Adipocyte (in vitro differentiated cells): ENCODE measurements around the gene PI16.
A peak's percentile ranks its signal among the peaks of the same experiment; 100 is the strongest.

Experiments
- DNase-seq: peaks from one replicate; pipeline ENCODE4 v3.0.0-alpha.2; 2015; ENCODE audit warnings: low read depth
- H3K27me3 ChIP-seq: replicated peaks from 2 replicates; pipeline ENCODE4 v1.7.0; 2013; ENCODE audit warnings: mild to moderate bottlenecking, low read length, moderate library complexity; ENCODE audit not compliant: control insufficient read depth, insufficient read depth
- H3K36me3 ChIP-seq: 2 replicates; pipeline ENCODE4 v1.7.0; 2013; ENCODE audit warnings: low read length, mild to moderate bottlenecking, moderate library complexity; ENCODE audit not compliant: control insufficient read depth, insufficient read depth, severe bottlenecking
- H3K4me1 ChIP-seq: 2 replicates; pipeline ENCODE4 v1.7.0; 2013; ENCODE audit warnings: mild to moderate bottlenecking, low read length, moderate library complexity; ENCODE audit not compliant: control insufficient read depth, insufficient read depth
- H3K4me3 ChIP-seq: 2 replicates; pipeline ENCODE4 v1.7.0; 2013; ENCODE audit warnings: mild to moderate bottlenecking, low read length, moderate library complexity
- H3K9ac ChIP-seq: 2 replicates; pipeline ENCODE4 v1.7.0; 2013; ENCODE audit warnings: mild to moderate bottlenecking, low read length, moderate library complexity
- H3K9me3 ChIP-seq: 2 replicates; pipeline ENCODE4 v1.7.0; 2013; ENCODE audit warnings: mild to moderate bottlenecking, low read length, moderate library complexity; ENCODE audit not compliant: control insufficient read depth

The PI16 gene

DNA sequence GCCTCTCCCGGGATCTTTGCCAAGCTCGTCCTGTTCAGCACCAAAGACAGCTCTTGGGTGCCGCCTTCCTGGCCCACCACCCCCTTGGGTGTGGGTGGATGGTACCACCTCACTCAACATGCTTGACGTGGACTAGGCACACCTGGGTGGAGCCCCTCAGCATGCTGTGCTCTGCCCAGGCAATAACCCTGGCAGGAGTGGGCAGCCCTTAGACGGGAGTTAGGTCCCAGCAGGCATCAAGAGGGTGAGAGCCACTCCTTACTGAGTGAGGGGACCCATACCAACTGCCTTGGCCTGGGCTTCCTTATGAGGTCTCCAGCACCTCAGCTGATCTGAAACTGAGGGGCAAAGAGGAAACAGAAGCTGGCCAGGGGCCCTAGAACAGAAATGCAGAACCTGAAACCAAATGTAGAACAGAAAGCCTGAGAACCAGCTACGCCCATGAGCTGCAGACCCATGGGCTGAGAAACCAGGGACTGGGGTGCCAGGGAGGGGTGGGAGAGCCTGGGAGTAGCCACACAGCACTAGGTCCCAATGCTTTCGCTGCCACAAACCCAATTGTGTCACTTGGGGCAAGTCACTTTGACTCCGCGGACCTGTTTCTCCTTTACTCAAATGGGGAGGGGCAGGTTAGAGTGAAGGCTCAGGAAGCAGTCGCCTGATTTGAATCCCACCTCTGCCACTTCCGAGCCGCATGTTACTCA, 53.0 kb downstream of the PI16 start:
- Histone ChIP-seq H3K27me3 (peaks cover 3% of the 10 kb centered on the region), H3K9ac (no peak overlapping the region), H3K9me3 (peaks cover 5% of the 10 kb centered on the region), H3K4me3 (no peak overlapping the region), H3K36me3 (no peaks in the 10 kb centered on the region), H3K4me1 (peaks cover 15% of the 10 kb centered on the region)
- no peak for DNase-seq

DNA sequence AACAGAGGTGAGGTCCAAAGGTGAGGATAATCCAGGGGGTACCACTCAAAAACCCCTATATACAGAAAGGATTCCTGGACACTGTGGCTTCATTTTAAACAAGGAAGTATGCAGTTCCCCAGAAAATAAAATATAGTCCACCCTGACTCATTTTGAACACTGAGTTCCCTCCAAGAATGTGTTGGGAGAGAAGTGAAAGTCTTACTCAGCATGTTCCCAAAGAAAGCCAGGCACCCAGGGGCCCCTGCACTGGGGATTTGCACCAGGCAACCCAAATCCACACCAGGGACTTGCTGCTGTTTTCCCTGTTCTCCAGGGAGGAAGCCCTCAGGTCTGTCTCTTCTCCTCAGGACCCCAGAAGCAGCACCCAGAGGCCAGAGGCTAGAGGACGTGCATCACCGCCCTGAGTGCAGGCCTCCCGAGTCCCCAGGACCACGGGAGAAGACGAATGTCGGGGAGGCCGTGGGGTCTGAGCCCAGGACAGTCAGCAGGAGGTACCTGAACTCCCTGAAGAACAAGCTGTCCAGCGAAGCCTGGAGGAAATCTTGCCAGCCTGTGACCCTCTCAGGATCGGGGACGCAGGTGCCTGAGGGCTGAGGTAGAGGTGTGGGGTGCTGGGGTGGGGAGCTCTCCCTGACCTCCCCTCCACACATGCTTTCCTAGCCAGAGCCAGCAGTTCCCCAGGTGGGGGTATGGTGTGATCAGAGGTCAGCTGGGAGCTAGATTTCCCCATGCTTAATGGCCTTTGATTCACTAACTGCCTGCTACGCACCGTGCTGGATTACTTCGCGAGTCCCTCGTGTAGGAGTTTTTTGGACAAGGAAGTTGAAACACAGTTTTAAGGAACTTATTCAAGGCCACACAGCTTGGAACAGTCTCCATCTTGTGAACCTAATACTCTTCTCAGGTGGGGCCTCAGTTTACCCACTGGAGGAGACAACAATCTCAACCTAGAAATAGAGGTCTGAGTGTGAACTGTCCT, 54.2 kb downstream of the PI16 start:
- Histone ChIP-seq H3K9me3 (peaks cover 5% of the 10 kb centered on the region), H3K9ac (no peak overlapping the region), H3K36me3 (no peaks in the 10 kb centered on the region), H3K4me1 (peaks cover 15% of the 10 kb centered on the region), H3K4me3 (peak overlapping the region; percentile 5), H3K27me3 (no peaks in the 10 kb centered on the region)
- no peak for DNase-seq

DNA sequence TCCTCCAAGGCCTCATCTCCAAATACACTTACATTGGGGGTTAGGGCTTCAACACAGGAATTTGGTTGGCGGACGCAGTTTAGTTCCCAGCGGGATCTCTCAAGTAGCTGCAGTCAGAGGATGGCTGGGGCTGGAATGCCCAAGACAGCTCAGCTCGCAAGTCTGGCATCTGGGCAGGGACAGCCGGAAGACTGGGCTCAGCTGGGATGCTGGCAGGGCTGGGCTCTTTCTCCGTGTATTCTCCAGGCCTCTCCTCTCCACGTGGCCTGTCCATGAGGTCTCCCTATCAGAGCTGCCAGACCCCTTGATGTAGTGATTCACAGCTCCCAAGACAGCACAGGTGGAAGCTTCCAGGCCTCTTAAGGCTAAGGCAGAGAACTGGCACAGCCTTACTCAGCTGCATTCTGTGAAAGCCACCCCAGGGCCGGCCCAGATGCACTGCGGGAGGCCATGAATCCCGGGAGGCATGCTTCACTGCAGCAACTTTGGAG, 55.9 kb downstream of the PI16 start:
- Histone ChIP-seq H3K36me3 (no peaks in the 10 kb centered on the region), H3K9me3 (peaks cover 5% of the 10 kb centered on the region), H3K27me3 (no peaks in the 10 kb centered on the region), H3K4me3 (no peak overlapping the region), H3K9ac (no peak overlapping the region), H3K4me1 (peaks cover 15% of the 10 kb centered on the region)
- no peak for DNase-seq

DNA sequence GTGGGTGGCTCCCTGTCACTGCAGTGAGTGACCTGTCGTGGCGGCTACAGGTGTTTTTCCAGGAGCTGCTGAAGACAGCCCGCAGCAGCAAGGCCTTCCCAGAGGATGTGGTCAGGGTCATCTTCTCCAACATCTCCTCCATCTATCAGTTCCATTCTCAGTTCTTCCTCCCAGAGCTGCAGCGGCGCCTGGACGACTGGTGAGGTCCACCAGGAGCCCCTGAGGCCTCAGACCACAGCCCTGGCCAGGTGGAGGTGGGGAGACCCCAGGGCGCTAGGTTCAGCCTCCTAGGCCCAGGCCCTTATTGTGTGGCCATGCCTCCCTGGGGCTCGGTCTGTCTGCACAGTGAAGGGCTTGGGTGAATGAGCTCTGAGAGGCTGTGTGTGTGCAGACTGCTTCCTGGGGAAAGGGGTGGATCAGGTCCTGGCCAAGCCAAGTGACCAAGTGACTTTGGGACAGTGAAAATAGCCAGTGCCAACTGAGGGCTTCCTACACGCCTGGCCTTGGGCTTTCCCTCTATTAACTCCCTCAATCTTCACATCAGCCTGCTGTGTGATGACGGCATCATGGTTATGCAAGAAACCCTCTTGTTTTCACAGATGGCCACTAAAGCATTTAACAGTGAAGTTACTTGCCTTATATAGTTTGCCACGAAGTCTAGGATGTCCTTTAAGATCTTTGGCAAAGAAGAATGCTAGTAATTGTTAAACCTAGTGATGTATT, 57.3 kb downstream of the PI16 start:
- H3K4me3 ChIP-seq: no peak overlapping the region
- peak; percentile 47 for DNase-seq

DNA sequence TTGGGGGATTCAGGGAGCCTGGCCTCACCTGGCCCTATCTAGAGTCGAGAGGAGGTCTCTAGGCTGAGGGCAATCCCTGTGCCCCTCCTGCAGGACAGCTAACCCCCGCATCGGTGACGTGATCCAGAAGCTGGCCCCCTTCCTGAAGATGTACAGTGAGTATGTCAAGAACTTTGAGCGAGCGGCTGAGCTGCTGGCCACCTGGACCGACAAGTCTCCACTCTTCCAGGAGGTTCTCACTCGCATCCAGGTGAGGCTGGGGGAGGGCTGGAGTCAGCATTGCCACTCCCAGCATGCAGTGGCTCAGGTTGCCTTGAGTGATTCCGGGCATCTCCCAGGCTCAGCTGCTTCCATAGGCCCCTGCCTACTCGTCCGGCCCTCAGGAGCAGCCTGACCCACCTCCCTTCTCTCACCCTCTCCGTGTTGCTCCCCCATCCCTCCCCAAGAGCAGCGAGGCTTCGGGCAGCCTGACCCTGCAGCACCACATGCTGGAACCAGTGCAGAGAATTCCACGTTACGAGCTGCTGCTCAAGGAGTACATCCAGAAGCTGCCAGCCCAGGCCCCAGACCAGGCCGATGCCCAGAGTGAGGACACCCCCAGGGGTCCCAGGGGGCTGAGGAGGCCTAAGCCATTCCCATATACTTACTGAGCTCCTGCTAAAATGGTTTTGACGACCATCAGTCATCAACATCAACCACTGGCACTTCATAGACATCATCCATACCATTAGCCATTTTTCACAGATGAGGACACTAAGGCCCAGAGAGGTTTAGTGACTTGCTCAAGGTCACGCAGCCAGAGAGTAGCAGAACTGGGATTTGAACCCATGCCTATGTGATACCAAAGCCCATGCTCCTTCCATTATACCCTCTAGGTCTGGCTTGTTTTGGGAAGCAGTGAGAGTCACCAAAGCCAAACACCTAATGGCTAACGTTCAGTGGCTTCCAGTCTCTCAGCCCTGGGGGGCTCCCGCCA, 59.3 kb downstream of the PI16 start:
- DNase-seq: no peak
- Histone ChIP-seq H3K4me3 (no peak overlapping the region), H3K9ac (no peak overlapping the region), H3K4me1 (peaks cover 6% of the 10 kb centered on the region), H3K36me3 (no peaks in the 10 kb centered on the region), H3K9me3 (peaks cover 5% of the 10 kb centered on the region), H3K27me3 (no peaks in the 10 kb centered on the region)

More for the DNA sequence above, 57.3 kb downstream of the PI16 start:
- no peaks in the 10 kb centered on the region for H3K36me3 ChIP-seq
- no peaks in the 10 kb centered on the region for H3K27me3 ChIP-seq
- peaks cover 5% of the 10 kb centered on the region for H3K9me3 ChIP-seq
- no peak overlapping the region for H3K9ac ChIP-seq
- H3K4me1 ChIP-seq: peaks cover 15% of the 10 kb centered on the region
